K562 (cell line): ENCODE data around the gene TNF. TPM values are rescaled to one million over a fixed set of nuclear protein-coding genes. Genes with fewer than 3 reads are reported as not detected.

Source experiments
- ARHGAP35 ChIP-seq: fragments of 450-650 bp; IDR thresholded peaks from 2 replicates; pipeline ENCODE4 v1.6.1; 2018; ENCODE audit not compliant: partially characterized antibody
- DNMT1 ChIP-seq: fragments of 450-650 bp; IDR thresholded peaks from 2 replicates; pipeline ENCODE4 v1.6.1; 2016; ENCODE audit warnings: antibody characterized with exemption, mild to moderate bottlenecking
- E2F1 ChIP-seq: sonication (generic); formaldehyde crosslinking; IDR thresholded peaks from 2 replicates; pipeline ENCODE4 v1.8.1; 2023; ENCODE audit warnings: mild to moderate bottlenecking, missing genetic modification reagents, moderate library complexity
- ETV1 ChIP-seq: fragments of 450-650 bp; conservative IDR thresholded peaks from 2 replicates; pipeline ENCODE4 v1.6.1; 2016; ENCODE audit warnings: missing genetic modification characterization, control low read depth, low read depth, missing compliant biosample characterization
- KLF6 ChIP-seq: fragments of 250-450 bp; sonication (Bioruptor Pico); IDR thresholded peaks from 2 replicates; pipeline ENCODE4 v1.4.0; 2020; ENCODE audit warnings: mild to moderate bottlenecking, moderate library complexity, borderline replicate concordance
- MEIS2 ChIP-seq: fragments of 450-650 bp; IDR thresholded peaks from 2 replicates; pipeline ENCODE4 v1.6.1; 2014; ENCODE audit warnings: mild to moderate bottlenecking; ENCODE audit not compliant: partially characterized antibody
- MTF1 ChIP-seq: fragments of 250-450 bp; sonication (Bioruptor Pico); IDR thresholded peaks from 2 replicates; pipeline ENCODE4 v1.9.0; 2021; ENCODE audit warnings: moderate library complexity, mild to moderate bottlenecking, inconsistent platforms, borderline replicate concordance
- NR1H2 ChIP-seq: sonication (generic); formaldehyde crosslinking; IDR thresholded peaks from 2 replicates; pipeline ENCODE4 v1.4.0; 2020; ENCODE audit warnings: mild to moderate bottlenecking, missing genetic modification reagents
- RFX7 ChIP-seq: fragments of 250-450 bp; sonication (Bioruptor Pico); IDR thresholded peaks from 2 replicates; pipeline ENCODE4 v1.5.1; 2021; ENCODE audit warnings: mild to moderate bottlenecking
- RREB1 ChIP-seq: fragments of 250-450 bp; sonication (Bioruptor Pico); IDR thresholded peaks from 2 replicates; pipeline ENCODE4 v1.4.0; 2020
- TOE1 ChIP-seq, 2 experiments: fragments of 450-650 bp in 1 of 2; sonication (generic) in 1 of 2; formaldehyde crosslinking in 1 of 2; IDR thresholded peaks; 2 replicates each; pipeline versions ENCODE4 v1.7.1 to v1.8.0; 2016 to 2022; ENCODE audit warnings: borderline replicate concordance in 2 of 2, mild to moderate bottlenecking in 2 of 2, antibody characterized with exemption in 1 of 2, inconsistent platforms in 1 of 2, low read depth in 1 of 2, missing genetic modification reagents in 1 of 2, moderate library complexity in 1 of 2
- TSC22D4 ChIP-seq: fragments of 450-650 bp; IDR thresholded peaks from 2 replicates; pipeline ENCODE4 v1.6.1; 2016; ENCODE audit warnings: missing genetic modification characterization, missing biosample characterization, control low read depth
- ZNF232 ChIP-seq: sonication (generic); formaldehyde crosslinking; IDR thresholded peaks from 2 replicates; pipeline ENCODE4 v1.8.0; 2022; ENCODE audit warnings: mild to moderate bottlenecking, missing genetic modification reagents
- ZNF384 ChIP-seq: IDR thresholded peaks from 2 replicates; pipeline ENCODE4 v1.6.1; 2012; ENCODE audit warnings: low read depth, low read length, improper control_type of control experiment
- polyA plus RNA-seq, 8 experiments: library from polyadenylated mRNA; depleted of rRNA in 4 of 8; stranded (reverse) in 5 of 8; unstranded in 3 of 8; fragments of >200 nt; fragmentation: Nextera tagmentation in 2 of 8; fragmentation: Illumina TruSeq in 1 of 8; extraction: Ambion mirVana in 2 of 8; extraction: Trizol in 1 of 8; gene quantifications; 2 replicates each; pipeline versions ENCODE4 v1.2.1 to v1.2.3, GENCODE V29; 2011 to 2014; ENCODE audit warnings: inconsistent platforms in 1 of 8, missing spikeins in 1 of 8
- total RNA-seq, 7 experiments: library from RNA; depleted of rRNA in 6 of 7; stranded (reverse); fragments of >200 nt in 6 of 7; fragmentation: Illumina TruSeq in 2 of 7; extraction: Trizol in 2 of 7; gene quantifications; 2 replicates each; pipeline versions ENCODE4 v1.2.1 to v1.2.3, GENCODE V29; 2011 to 2021; ENCODE audit warnings: low replicate concordance in 1 of 7
- TF ChIP-seq, protein P1 (sequence below): fragments of 200-800 bp; sonication (Bioruptor generic); IDR thresholded peaks from 2 replicates; pipeline ENCODE4 v1.6.1; 2017; ENCODE audit warnings: missing genetic modification characterization, missing compliant biosample characterization

Gene TNF
- total and polyA plus RNA-seq, 9 of the 15 experiments (the other 6 are each of a cell fraction or from before 2014, with no cell fraction given), result 0.08 to 0.40 TPM; not detected in 7

DNA sequence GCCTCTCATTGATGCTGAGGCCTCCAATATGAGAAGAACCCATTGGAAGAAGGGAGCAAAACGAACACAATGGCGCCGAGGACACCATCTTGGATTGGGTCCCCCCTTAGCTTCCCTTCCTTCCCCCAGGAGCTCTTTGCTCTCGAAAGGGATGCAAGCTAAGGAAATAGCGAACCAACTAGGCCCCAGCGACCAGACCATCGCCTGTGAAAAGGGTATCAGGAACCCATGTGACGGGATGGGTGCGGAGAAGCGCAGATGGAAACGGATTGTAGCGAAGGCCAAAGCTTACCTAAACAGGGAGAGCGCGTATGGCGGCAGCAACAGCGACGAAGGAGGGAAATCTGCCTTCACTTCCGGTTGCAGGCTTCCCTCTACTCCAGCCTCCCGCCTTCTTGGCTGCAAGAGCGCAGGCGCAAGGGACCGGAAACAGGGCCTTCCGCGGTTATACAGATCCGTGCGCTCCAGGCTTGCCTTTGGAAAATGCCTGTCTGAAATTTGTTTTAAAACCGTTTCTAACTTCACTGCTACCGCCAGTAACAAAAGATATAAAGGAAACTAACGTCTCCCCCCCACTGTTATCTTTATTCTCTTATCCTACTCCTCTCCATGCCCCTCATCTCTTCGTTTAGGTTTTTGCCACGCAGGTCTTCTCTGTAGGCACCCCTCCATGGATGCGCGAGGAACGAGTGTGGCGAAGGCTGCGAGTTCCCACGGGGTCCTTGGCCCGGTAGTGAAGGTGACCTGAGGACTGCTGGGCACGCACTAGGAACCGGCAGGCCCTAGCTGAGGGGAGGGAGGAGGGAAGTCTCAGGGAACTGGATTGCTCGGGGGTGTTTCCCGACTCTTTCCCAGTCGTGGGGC is 33.5 kb upstream of the TNF start, which contains the start of gene DDX39B (continued):
- peak; percentile 41; the same call in 1 of the 2 replicates for TF ChIP-seq MTF1 (CRISPR knock-in tag)
- no peak for TF ChIP-seq ZNF232 (CRISPR knock-in tag)
- TF ChIP-seq RFX7 (CRISPR knock-in tag), result no peak
- TF ChIP-seq DNMT1, result peak; percentile 73; the same call in 1 of the 2 replicates
- peak; percentile 82; the same call in 1 of the 2 replicates for TF ChIP-seq E2F1
- peak; percentile 94; the same call in 1 of the 2 replicates for TF ChIP-seq NR1H2 (CRISPR knock-in tag)
- no peak for TF ChIP-seq ARHGAP35
- peak; percentile 98 for TF ChIP-seq ETV1
- peak; percentile 76 for TF ChIP-seq RREB1 (CRISPR knock-in tag)
- TF ChIP-seq, protein P1, sequence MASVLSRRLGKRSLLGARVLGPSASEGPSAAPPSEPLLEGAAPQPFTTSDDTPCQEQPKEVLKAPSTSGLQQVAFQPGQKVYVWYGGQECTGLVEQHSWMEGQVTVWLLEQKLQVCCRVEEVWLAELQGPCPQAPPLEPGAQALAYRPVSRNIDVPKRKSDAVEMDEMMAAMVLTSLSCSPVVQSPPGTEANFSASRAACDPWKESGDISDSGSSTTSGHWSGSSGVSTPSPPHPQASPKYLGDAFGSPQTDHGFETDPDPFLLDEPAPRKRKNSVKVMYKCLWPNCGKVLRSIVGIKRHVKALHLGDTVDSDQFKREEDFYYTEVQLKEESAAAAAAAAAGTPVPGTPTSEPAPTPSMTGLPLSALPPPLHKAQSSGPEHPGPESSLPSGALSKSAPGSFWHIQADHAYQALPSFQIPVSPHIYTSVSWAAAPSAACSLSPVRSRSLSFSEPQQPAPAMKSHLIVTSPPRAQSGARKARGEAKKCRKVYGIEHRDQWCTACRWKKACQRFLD (CRISPR knock-in tag), result peak; percentile 97
- no peak for TF ChIP-seq ZNF384
- TF ChIP-seq KLF6, result peak; percentile 78; the same call in 1 of the 2 replicates
- no peak for TF ChIP-seq TSC22D4
- TF ChIP-seq MEIS2, result peak; percentile 67
- peak; percentile 94 for TF ChIP-seq TOE1 (IDR thresholded peaks at IDR 0.05; ENCODE audit: borderline replicate concordance)
- peak; percentile 91; the same call in 1 of the 2 replicates for TF ChIP-seq TOE1 (CRISPR knock-in tag; IDR thresholded peaks at IDR 0.05; ENCODE audit: borderline replicate concordance, low read depth)
